Brain microvascular endothelial cell (primary cell): Measurements from ENCODE around the gene SNAPC2.

Experiments used
- DNase-seq: peaks from one replicate; pipeline ENCODE4 v3.0.0-alpha.2; 2020
- H3K27ac ChIP-seq: fragments of 250-450 bp; sonication (Bioruptor Pico); 2 replicates; pipeline ENCODE4 v1.5.1; 2020; ENCODE audit warnings: mild to moderate bottlenecking, moderate library complexity
- H3K27me3 ChIP-seq: fragments of 250-450 bp; sonication (Bioruptor Pico); replicated peaks from 2 replicates; pipeline ENCODE4 v1.5.1; 2020; ENCODE audit warnings: mild to moderate bottlenecking
- H3K36me3 ChIP-seq: fragments of 250-450 bp; sonication (Bioruptor Pico); replicated peaks from 2 replicates; pipeline ENCODE4 v1.5.1; 2020; ENCODE audit warnings: mild to moderate bottlenecking
- H3K4me3 ChIP-seq: 2 replicates; pipeline ENCODE4 v1.5.1; 2011; ENCODE audit warnings: low read depth, mild to moderate bottlenecking, control low read depth, low read length, moderate library complexity
- in situ Hi-C: cut with HindIII; loops from 2 replicates; pipeline ENCODE4 v1.10.0; 2017; ENCODE audit warnings: low sequenced_read_pairs, low pct_ligation_motif_present
- TF ChIP-seq, protein P1 (sequence below): IDR thresholded peaks from 2 replicates; pipeline ENCODE4 v1.5.1; 2011; ENCODE audit warnings: low read depth, mild to moderate bottlenecking, moderate library complexity, low read length, control low read depth, inconsistent platforms; ENCODE audit errors: missing control alignments

The SNAPC2 gene

DNA sequence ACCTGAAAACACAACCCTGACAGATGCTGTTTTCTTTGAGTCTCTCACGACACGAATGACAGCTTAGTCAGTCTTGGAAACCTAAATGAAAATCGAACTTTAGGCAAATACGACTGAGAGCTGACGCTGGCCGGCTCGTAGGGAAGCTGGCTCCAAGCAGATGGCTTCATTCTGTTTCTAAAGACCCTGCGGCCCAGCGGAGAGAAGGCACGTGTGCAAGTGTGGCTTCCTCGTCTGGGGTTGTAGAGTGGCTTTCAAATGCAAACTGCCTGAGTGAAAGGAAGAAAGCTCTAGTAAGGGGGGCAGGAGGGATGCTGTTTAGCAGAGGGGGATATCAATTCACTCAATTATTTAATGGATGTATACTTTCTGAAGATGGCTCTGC is 49.4 kb downstream of the SNAPC2 start:
- Histone ChIP-seq H3K27me3 (no peaks in the 10 kb centered on the region), H3K4me3 (no peak overlapping the region), H3K36me3 (peaks cover 38% of the 10 kb centered on the region), H3K27ac (no peak overlapping the region)
- TF ChIP-seq, protein P1, sequence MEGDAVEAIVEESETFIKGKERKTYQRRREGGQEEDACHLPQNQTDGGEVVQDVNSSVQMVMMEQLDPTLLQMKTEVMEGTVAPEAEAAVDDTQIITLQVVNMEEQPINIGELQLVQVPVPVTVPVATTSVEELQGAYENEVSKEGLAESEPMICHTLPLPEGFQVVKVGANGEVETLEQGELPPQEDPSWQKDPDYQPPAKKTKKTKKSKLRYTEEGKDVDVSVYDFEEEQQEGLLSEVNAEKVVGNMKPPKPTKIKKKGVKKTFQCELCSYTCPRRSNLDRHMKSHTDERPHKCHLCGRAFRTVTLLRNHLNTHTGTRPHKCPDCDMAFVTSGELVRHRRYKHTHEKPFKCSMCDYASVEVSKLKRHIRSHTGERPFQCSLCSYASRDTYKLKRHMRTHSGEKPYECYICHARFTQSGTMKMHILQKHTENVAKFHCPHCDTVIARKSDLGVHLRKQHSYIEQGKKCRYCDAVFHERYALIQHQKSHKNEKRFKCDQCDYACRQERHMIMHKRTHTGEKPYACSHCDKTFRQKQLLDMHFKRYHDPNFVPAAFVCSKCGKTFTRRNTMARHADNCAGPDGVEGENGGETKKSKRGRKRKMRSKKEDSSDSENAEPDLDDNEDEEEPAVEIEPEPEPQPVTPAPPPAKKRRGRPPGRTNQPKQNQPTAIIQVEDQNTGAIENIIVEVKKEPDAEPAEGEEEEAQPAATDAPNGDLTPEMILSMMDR = no peak
- in situ Hi-C loops = no loop called here
- DNase-seq = no peak

DNA sequence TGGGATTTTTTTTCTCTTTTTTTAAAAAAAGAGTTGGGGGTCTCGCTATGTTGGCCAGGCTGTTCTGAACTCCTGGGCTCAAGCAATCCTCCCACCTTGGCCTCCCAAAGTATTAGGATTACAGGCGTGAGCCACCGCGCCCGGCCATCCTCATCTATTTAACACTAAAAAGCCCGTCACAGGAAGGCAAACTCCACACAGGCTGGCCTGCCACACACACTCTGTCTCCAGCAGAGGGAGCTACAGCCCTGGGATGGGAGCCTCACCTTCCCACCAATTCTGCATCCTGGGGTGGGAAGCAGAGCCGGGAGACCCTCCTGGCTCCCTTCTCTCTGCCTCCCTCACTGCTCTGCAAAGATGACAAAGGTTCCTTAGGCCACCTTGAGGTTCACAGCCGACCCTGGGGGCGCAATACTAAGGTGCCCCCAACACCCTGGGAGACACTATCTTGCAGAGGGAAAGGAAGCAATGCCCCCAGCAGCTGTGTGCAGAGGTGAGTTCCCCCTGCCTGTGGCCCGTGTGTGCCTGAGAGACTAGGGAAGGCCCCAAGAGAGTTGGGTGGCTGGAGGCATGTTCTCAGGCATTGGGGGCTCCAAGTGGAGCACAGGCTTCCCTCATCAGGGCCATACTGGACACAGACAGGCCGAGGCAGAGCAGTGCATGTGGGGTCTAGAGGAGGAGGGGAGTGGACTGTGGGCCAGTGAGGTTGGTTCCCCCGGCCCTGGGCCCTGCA is 50.7 kb downstream of the SNAPC2 start:
- no peak overlapping the region for H3K4me3 ChIP-seq
- DNase-seq = peak; percentile 20

DNA sequence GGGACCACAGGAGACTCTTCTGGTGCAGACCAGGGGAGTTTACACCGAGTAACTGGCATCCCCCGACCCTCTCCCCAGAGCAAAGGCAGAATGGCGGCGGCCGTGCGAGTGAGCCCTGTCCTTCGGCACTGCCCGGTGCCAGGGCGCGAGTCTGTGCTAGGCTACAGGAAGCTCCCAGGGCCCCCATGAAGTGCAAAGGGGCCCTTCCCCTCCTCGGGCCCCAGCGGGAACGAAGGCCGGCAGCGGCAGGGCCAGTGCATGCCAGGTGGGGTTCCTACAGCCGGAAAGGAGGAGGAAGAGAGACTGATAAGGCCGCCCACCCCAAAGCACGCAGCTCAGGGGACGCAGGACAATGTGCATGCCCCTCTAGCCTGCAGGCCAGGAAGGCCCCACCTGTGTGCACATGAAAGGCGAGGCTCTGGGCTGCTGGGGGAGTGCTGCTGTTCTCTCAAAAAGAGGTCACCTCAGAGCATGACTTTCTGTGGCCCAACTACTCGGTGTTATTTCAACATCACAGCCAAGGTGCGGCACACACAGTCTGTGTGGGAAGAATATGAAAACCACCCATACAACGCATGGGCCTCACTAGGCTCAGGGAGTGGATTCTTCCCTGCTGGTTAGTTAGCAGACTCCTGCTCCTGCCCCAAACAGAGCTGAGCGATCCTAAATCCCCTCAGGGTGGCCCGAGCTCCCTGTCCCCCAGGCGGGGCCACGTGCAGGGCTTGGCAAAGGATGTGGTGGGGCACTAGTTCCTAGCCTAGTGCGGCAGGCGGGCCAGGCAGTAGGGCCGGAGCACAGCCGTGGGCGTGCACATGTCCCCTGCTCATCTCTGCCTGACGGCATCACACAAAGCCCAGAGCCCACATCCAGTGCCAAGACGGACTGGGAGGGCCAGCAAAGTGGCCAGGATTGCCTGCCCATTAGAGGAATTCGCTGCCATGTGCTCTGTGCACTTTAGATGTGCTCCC is 51.7 kb downstream of the SNAPC2 start:
- H3K36me3 ChIP-seq = peaks cover 30% of the 10 kb centered on the region

More for the DNA sequence above, 50.7 kb downstream of the SNAPC2 start:
- no peaks in the 10 kb centered on the region for H3K27me3 ChIP-seq
- TF ChIP-seq, protein P1 = peak; percentile 94
- peaks cover 30% of the 10 kb centered on the region for H3K36me3 ChIP-seq
- H3K27ac ChIP-seq = no peak overlapping the region
- in situ Hi-C loops = no loop called here

More for the DNA sequence above, 51.7 kb downstream of the SNAPC2 start:
- H3K27me3 ChIP-seq = no peaks in the 10 kb centered on the region
- TF ChIP-seq, protein P1 = no peak
- no peak for DNase-seq
- no peak overlapping the region for H3K27ac ChIP-seq
- in situ Hi-C loops = no loop called here
- H3K4me3 ChIP-seq = no peak overlapping the region
